Stimulated activated CD4-positive, alpha-beta T cell treated with anti-CD3 and anti-CD28 coated beads, Interleukin-1b, Interleukin-23, amount 100 ng/mL, for 48 hours (primary cell): ENCODE measurements around the gene CDK5RAP2.
"Not testable (repeated sequence)": the region's sequence is repeated elsewhere in the genome, so short reads cannot be mapped to it uniquely, and the experiment has no call there.

ENCODE experiments used
- DNase-seq: peaks from one replicate; pipeline ENCODE4 v3.0.0-alpha.2; 2020

Gene CDK5RAP2

DNA sequence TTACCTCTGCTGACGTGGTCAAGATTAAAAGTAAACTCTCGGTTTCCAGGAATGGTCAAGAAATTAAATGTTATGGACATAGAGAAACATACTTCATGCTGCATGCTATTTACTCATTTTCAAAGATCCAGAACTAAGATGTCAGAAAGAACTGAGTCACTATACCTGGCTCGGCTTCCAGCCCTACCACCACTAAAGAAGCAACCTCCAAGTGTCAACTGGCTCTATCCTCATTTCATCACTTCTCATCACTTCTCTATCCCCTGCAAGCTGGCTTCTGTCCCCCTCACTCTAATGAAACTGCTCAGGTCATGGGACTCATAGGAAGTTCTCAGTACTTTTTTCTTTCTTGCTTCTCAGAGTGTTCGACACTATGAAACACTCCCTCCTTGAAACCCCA is 116.2 kb downstream of the CDK5RAP2 start:
- no peak for DNase-seq

DNA sequence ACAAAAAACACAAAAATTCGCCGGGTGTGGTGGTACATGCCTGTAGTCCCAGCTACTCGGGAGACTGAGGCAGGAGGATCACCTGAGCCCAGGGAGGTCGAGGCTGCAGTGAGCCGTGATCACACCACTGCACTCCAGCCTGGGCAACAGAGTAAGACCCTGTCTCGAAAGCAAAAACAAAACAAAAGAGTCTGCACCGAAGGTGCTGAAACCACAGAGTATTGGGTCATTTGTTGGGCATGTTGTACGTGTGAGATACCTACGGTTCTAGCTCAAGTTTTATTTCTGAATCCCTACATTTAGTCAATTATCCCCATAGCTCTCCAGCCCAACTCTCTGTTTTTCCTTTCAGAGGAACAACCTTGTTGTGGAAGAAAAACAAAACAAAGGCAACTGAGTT is 118.3 kb downstream of the CDK5RAP2 start:
- not testable (repeated sequence) for DNase-seq

DNA sequence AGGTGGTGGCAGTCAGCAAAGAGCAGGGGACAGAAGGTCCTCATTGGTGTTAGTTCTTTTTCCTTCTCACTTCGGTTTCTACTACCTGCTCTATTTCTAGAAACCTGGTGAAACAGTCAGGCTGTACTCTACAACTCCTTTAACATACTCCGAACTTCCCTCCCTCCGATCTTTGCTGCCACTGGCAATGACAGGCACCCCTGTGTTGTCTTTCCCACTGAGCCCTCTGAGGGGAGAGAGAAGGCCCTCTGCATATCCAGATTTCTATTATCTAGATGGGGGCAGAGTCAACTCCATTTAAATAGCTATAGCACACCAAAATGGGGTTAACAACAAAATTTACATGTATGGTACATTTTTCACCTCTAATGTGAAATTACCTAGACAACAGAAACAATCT is 123.7 kb downstream of the CDK5RAP2 start:
- DNase-seq, result no peak

DNA sequence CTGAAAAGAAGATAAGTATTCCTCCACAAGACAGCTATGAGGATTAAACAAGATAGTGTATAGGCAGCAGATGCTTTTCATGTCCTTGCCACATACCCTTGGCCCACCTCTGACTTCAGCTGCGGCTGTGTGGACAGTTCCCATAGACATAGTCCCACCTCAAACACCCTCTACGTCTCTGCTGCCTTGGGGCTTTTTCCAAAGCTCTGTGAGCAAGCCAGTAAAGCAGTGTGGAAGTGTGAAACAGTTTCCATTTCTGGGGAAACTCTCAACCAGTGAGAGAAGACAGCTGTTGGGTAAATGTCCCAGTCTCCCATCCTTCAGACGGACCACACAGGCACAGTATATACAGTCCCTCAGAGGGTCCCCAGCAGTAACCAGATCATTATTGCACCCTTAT is 125.5 kb downstream of the CDK5RAP2 start:
- no peak for DNase-seq

GRCh38 chr9:120453792-120454191 is 126.2 kb downstream of the CDK5RAP2 start:
- no peak for DNase-seq

DNA sequence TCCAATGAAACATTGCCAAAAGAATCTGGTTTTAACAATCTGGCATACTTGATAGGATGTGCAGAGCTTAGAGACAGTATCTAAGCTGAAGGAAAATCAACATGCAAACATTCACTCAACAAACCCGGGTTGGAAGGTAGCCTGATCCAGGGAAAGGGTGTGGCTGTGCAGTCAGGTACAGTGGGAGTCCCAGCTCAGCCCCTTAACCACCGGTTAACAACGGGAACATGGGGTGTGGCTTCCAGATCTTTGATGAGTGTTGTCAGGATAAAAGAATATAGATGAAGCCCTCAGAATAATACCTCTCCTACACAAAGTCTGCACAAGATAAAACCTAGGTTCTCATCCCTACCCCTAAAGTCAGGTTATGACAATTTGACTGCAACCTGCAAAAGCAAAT is 127.3 kb downstream of the CDK5RAP2 start:
- DNase-seq, result no peak

DNA sequence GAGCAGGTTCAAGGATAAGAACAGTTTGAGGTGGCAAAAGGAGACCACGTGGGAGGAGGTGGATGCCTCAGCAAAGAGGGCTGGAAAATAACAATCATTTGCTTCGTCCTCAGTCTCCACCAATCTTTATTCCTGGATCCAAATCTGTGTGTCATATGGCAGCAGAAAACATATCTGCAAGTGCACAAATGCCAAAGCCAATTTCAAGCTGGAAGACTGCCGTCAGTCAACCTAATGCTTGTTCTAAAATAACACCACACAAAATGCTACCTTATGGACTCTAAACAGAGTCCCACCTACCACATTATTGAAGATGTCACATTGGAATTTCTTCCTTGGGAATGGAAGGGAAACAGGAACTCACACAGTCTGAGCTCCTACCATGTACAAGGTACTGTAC is 129.1 kb downstream of the CDK5RAP2 start:
- no peak for DNase-seq

DNA sequence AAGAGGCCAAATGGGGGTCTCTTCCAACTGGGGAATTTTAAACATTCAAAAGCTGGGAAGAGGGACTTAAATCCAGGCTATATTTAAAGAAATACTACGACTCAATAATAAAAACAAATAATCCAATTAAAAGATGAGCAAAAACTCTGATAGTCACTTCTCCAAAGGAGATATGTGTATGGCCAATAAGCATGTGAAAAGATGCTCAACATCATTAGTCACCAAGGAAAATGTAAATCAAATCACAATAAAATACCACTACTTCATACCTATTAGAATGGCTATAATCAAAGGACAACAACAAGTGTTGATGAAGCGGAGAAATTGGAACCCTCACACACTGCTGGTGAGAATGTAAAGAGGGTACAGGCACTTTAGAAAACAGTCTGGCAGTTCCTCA is 130.4 kb downstream of the CDK5RAP2 start:
- DNase-seq, result no peak

GRCh38 chr9:120447959-120448500 is 131.9 kb downstream of the CDK5RAP2 start:
- DNase-seq, result no peak

- no peak for DNase-seq
These were observed 133.3 kb downstream of the CDK5RAP2 start for GRCh38 chr9:120446671-120447070.

DNA sequence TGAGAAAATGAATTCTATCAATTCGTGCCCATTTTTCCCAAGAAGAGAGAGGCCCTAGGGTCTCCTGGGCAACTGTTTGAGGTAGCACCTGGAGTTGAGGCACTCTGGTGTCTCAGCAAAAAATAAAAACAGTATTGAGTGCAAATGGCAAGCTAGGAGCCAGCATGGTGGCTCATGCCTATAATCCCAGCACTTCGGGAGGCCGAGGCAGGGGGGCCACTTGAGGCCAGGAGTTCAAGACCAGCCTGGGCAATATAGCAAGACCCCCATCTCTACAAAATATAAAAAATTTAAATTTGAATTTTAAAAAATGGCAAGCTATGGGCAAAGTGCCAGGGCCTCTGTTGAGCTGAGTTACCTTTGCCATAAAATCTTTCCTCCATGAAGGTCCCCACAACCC is 136.0 kb downstream of the CDK5RAP2 start:
- DNase-seq, result no peak

DNA sequence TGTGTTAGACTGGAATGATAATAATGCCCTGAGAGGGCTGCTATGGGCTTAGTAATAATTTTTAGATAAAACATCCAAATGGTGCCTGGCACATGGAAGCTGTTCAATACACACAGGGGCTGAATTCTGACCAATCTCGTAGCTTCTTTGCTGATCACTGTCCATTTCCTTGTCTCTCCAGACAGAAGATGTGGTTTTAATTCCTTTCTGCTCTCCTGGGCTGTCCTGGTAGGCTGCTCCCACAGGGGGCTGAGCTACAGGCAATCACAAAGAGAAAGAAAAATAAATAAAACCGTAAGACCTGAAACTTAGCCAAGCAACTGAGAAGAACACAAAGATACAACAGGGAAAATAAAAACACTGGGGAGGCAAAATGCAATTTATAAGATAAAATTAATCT is 136.5 kb downstream of the CDK5RAP2 start:
- no peak for DNase-seq

DNA sequence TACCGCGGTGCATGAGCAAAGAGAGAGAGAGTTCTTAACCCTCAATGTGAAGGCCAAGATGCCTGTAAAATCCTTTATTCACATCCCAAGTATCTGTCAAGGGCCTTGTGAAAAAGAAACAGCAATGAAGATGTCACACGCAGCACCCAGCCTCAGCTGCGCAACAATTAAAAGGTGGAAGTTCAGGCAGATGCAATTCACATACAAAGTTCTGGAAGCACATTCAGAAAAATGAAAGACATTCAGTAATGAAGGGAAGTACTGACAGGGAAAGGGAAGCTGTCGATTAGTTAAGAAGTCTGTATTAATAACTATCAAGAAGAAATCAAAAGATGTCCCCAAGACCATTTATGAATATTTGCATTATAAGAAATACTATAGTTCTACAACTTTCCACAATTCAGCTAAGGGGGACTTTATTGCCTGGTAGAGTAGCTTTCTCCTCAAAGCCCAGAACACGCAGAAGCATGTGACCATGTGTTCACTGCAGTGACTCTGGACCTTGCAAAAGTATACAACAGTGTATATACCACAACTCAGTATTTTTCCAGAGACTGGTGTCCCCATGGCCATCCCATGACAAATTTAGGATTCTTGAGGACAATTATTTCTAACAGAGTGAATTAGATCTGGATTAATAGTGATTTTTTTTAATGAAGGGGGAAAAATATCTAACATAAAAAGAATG is 137.5 kb downstream of the CDK5RAP2 start:
- DNase-seq, result no peak

- no peak for DNase-seq
These were observed 138.3 kb downstream of the CDK5RAP2 start for GRCh38 chr9:120441426-120442307.

- no peak for DNase-seq
These were observed 139.2 kb downstream of the CDK5RAP2 start for GRCh38 chr9:120440791-120441190.

- DNase-seq, result no peak
These were observed 140.0 kb downstream of the CDK5RAP2 start for GRCh38 chr9:120439926-120440325.

DNA sequence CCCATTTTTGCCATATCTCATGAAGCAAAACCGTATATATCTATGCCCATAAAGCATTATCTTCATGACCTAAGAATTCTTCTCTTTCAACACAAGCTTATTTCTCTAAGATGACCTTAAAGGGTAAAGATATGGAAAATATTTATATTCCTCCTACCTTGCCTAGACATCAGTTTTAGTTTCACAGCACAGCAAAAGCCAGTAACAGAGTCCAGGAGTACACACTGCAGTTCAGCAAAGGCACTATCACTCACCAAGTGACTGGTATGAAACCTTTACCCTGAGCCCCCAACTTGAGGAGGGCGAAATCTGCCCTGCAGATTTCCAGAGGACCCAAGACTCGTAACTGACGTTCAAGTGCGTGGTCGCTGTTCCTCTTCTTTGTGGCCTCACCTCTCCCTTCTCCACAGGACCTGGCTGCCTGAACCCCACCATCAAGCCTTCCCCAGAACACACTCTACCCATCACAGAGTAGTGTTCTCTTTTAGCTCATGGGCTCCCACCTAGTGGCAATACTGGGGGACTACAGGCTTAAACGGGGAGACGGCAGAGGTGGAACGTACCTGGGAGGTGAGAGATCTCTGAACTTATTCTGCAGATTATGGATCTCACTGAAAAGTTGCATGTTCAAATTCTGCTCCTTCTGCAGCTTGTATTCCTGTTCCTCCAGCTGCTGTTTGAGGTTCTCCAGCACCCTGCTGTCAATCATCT is 141.0 kb downstream of the CDK5RAP2 start:
- no peak for DNase-seq

- DNase-seq, result no peak
These were observed 141.9 kb downstream of the CDK5RAP2 start for GRCh38 chr9:120438111-120438510.

GRCh38 chr9:120436983-120437475 is 142.9 kb downstream of the CDK5RAP2 start:
- no peak for DNase-seq

DNA sequence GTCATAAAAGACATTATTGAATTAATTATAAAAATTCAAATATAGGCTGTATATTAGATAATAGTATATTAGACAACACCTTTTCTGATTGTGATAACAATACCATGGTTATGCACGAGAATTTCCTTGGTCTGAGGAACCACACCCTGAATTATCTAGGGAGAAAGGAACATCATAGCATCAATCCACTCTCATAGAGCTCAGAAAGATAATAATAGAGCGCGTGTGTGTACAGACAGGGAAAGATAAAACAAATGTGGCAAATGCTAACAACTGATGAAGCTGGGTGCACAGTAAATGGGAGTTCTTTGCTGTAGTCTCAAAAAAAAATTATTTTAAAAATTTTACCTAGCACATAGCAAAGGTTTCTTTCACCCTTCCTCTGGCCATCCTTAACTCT is 143.5 kb downstream of the CDK5RAP2 start:
- DNase-seq, result no peak

- no peak for DNase-seq
These were observed 144.9 kb downstream of the CDK5RAP2 start for GRCh38 chr9:120435091-120435490.

DNA sequence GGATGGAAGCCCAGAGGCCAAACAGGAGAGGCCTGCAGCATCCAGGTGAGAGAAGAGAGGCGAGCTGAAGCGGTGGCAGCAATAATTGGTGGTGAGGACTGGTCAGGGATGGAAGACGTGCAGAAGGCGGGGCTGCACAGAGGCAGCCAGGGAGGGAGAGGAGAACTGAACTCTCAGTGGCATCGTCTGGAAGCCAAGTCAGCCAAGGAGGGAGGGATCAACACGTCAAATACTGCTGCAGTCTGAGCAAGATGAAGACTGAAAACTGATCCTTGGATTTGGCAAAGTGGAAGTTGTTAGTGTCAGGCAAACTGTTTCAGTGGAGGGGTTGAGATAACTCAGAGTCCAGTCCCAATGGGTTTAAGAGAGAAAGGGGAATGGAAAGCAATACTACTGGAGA is 145.4 kb downstream of the CDK5RAP2 start:
- DNase-seq, result no peak

DNA sequence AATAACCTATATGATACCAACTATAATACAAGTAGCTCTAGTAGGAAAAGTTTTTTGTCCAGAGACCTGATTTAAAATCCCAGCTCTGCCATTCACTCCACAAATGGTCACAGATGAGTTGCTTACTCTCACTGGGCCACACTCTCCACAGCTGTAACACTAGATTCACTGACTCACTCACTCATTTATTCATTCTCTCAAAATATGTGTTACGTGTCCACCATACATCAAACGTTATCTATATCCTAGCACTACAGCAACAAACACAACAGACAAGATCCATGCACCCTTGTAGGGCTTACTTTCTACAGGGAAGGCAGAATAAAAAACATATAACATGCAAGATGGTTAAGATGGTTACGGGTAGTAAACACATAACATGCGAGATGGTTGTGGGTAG is 146.3 kb downstream of the CDK5RAP2 start:
- no peak for DNase-seq
